Neural cell (in vitro differentiated cells): Measurements from ENCODE around the gene RSPH1. TPM values are rescaled to one million over a fixed set of nuclear protein-coding genes. Genes with fewer than 3 reads are reported as not detected.

Experiments used
- H2AFZ ChIP-seq: fragments of 200-600, 300-800 bp; sonication (generic), shearing (Covaris generic); 2 replicates; pipeline ENCODE4 v1.6.0; 2014; ENCODE audit warnings: low read depth, mild to moderate bottlenecking, antibody characterized with exemption, low read length, moderate library complexity
- H3F3A ChIP-seq: fragments of 200-600 bp; shearing (Covaris generic); 2 replicates; pipeline ENCODE4 v1.6.1; 2016; ENCODE audit warnings: mild to moderate bottlenecking, moderate library complexity, mixed read lengths, antibody characterized with exemption, low read length; ENCODE audit not compliant: insufficient read depth, poor library complexity, severe bottlenecking
- H3K27ac ChIP-seq: fragments of 200-600, 300-800 bp; sonication (generic), shearing (Covaris generic); 2 replicates; pipeline ENCODE4 v1.5.1; 2014; ENCODE audit warnings: mild to moderate bottlenecking, low read length, moderate library complexity
- H3K27me3 ChIP-seq: fragments of 300-800, 200-600 bp; sonication (generic), shearing (Covaris generic); 2 replicates; pipeline ENCODE4 v1.6.0; 2014; ENCODE audit warnings: mild to moderate bottlenecking, low read depth, low read length, moderate library complexity; ENCODE audit not compliant: insufficient read depth
- H3K36me3 ChIP-seq: fragments of 300-800, 200-600 bp; sonication (generic), shearing (Covaris generic); 2 replicates; pipeline ENCODE4 v1.5.1; 2014; ENCODE audit warnings: mild to moderate bottlenecking, antibody characterized with exemption, low read length, moderate library complexity; ENCODE audit not compliant: insufficient read depth
- H3K4me2 ChIP-seq: fragments of 300-800, 200-600 bp; sonication (generic), shearing (Covaris generic); 2 replicates; pipeline ENCODE4 v1.6.0; 2014; ENCODE audit warnings: mild to moderate bottlenecking, low read length
- H3K4me3 ChIP-seq: fragments of 300-800, 200-600 bp; sonication (generic), shearing (Covaris generic); 2 replicates; pipeline ENCODE4 v1.5.1; 2014; ENCODE audit warnings: mild to moderate bottlenecking, low read length, moderate library complexity
- H3K79me2 ChIP-seq: fragments of 200-600 bp; shearing (Covaris generic); replicated peaks from 2 replicates; pipeline ENCODE4 v1.6.0; 2014; ENCODE audit warnings: mild to moderate bottlenecking, low read length, moderate library complexity; ENCODE audit not compliant: insufficient read depth
- H3K9ac ChIP-seq: fragments of 300-800, 200-600 bp; sonication (generic), shearing (Covaris generic); 2 replicates; pipeline ENCODE4 v1.6.1; 2016; ENCODE audit warnings: mild to moderate bottlenecking, low read length, mixed read lengths
- H3K9me2 ChIP-seq: fragments of 200-600 bp; shearing (Covaris generic); 2 replicates; pipeline ENCODE4 v1.6.1; 2016; ENCODE audit warnings: mild to moderate bottlenecking, low read length, mixed read lengths; ENCODE audit not compliant: insufficient read depth
- H3K9me3 ChIP-seq: fragments of 200-600, 300-800 bp; sonication (generic), shearing (Covaris generic); 2 replicates; pipeline ENCODE4 v1.6.1; 2016; ENCODE audit warnings: mild to moderate bottlenecking, mixed run types, low read length, moderate library complexity, mixed read lengths
- H4K20me1 ChIP-seq: fragments of 200-600 bp; shearing (Covaris generic); 2 replicates; pipeline ENCODE4 v1.6.1; 2016; ENCODE audit warnings: mild to moderate bottlenecking, mixed run types; ENCODE audit not compliant: insufficient read depth
- CTCF ChIP-seq: fragments of 450-650 bp; IDR thresholded peaks from 2 replicates; pipeline ENCODE4 v1.5.1; 2014; ENCODE audit warnings: antibody characterized with exemption, mild to moderate bottlenecking, moderate library complexity; ENCODE audit not compliant: poor library complexity, severe bottlenecking
- EP300 ChIP-seq: fragments of 450-650 bp; conservative IDR thresholded peaks from 2 replicates; pipeline ENCODE4 v1.6.1; 2014; ENCODE audit warnings: antibody characterized with exemption, mild to moderate bottlenecking, moderate library complexity; ENCODE audit not compliant: poor library complexity, severe bottlenecking
- EZH2 ChIP-seq: fragments of 200-600, 300-800 bp; shearing (Covaris generic), sonication (generic); IDR thresholded peaks from 2 replicates; pipeline ENCODE4 v1.6.1; 2014; ENCODE audit warnings: antibody characterized with exemption, low read length, borderline replicate concordance, mild to moderate bottlenecking; ENCODE audit not compliant: insufficient read depth, poor library complexity, severe bottlenecking
- MXI1 ChIP-seq: fragments of 450-650 bp; conservative IDR thresholded peaks from 2 replicates; pipeline ENCODE4 v1.6.1; 2014; ENCODE audit warnings: antibody characterized with exemption, mild to moderate bottlenecking; ENCODE audit not compliant: poor library complexity, severe bottlenecking
- POLR2AphosphoS5 ChIP-seq: IDR thresholded peaks from 2 replicates; pipeline ENCODE4 v1.6.1; 2012
- RAD21 ChIP-seq: fragments of 450-650 bp; conservative IDR thresholded peaks from 2 replicates; pipeline ENCODE4 v1.6.1; 2014; ENCODE audit warnings: antibody characterized with exemption, mild to moderate bottlenecking, moderate library complexity
- REST ChIP-seq: IDR thresholded peaks from 2 replicates; pipeline ENCODE4 v1.6.1; 2012; ENCODE audit warnings: borderline replicate concordance
- SMC3 ChIP-seq: fragments of 450-650 bp; conservative IDR thresholded peaks from 2 replicates; pipeline ENCODE4 v1.6.1; 2014; ENCODE audit warnings: antibody characterized with exemption, mild to moderate bottlenecking, moderate library complexity; ENCODE audit not compliant: poor library complexity
- TAF1 ChIP-seq: IDR thresholded peaks from 2 replicates; pipeline ENCODE4 v1.6.1; 2012; ENCODE audit warnings: low read depth
- polyA plus RNA-seq: library from polyadenylated mRNA; depleted of rRNA; stranded (reverse); fragments of >200 nt; gene quantifications from 2 replicates; pipeline ENCODE4 v1.2.3, GENCODE V29; 2014

The RSPH1 gene
- polyA plus RNA-seq, 1 donor from 2014 or later = 1.3 TPM

- peak overlapping the region; percentile 67 for H3K27ac ChIP-seq
- H4K20me1 ChIP-seq = no peaks in the 10 kb centered on the region
- H2AFZ ChIP-seq = no peak overlapping the region
- H3K36me3 ChIP-seq = no peaks in the 10 kb centered on the region
- H3F3A ChIP-seq = no peaks in the 10 kb centered on the region
- TF ChIP-seq POLR2AphosphoS5 (peak; percentile 8), EZH2 (no peak), SMC3 (peak; percentile 17), TAF1 (no peak), RAD21 (peak; percentile 39), MXI1 (peak; percentile 13), REST (peak; percentile 83), CTCF (no peak), EP300 (peak; percentile 18)
- no peaks in the 10 kb centered on the region for H3K9me2 ChIP-seq
- no peaks in the 10 kb centered on the region for H3K79me2 ChIP-seq
- H3K27me3 ChIP-seq = no peaks in the 10 kb centered on the region
- peak overlapping the region; percentile 28 for H3K4me3 ChIP-seq
- H3K9ac ChIP-seq = peak overlapping the region; percentile 25
- H3K9me3 ChIP-seq = no peaks in the 10 kb centered on the region
- H3K4me2 ChIP-seq = peak overlapping the region; percentile 10
These were observed 3.6 kb upstream of the RSPH1 start for GRCh38 chr21:42499444-42500112.

GRCh38 chr21:42498012-42498411, 2.0 kb upstream of the RSPH1 start:
- Histone ChIP-seq H3F3A (no peaks in the 10 kb centered on the region), H3K4me2 (no peak overlapping the region), H3K27me3 (no peaks in the 10 kb centered on the region), H4K20me1 (no peaks in the 10 kb centered on the region), H3K9me2 (no peaks in the 10 kb centered on the region), H3K9me3 (no peaks in the 10 kb centered on the region), H3K4me3 (no peak overlapping the region), H3K9ac (no peak overlapping the region), H2AFZ (no peak overlapping the region), H3K36me3 (no peaks in the 10 kb centered on the region), H3K79me2 (no peaks in the 10 kb centered on the region), H3K27ac (no peak overlapping the region)
- no peak for TF ChIP-seq REST
- TF ChIP-seq POLR2AphosphoS5 = no peak
- no peak for TF ChIP-seq RAD21
- no peak for TF ChIP-seq EP300
- TF ChIP-seq EZH2 = no peak
- TF ChIP-seq CTCF = no peak
- no peak for TF ChIP-seq TAF1
- TF ChIP-seq MXI1 = no peak
- no peak for TF ChIP-seq SMC3
